HG02759 (cell line): ENCODE measurements around the gene NT5C3A.
A peak's percentile ranks its signal among the peaks of the same experiment; 100 is the strongest.
"Not testable (repeated sequence)": the region's sequence is repeated elsewhere in the genome, so short reads cannot be mapped to it uniquely, and the experiment has no call there.

Experiments used
- ATAC-seq: cut with Tn5 transposase; IDR thresholded peaks from one replicate; pipeline ENCODE4 v1.9.1; 2021; ENCODE audit warnings: mild to moderate bottlenecking, moderate library complexity; ENCODE audit not compliant: unreplicated experiment

NT5C3A gene

GRCh38 chr7:33062023-33062781 is at the start of gene NT5C3A:
TSS of gene NT5C3A (minus strand) at chr7:33062776. CDS start at chr7:33062705, 71 bp downstream.
- ATAC-seq = peak; percentile 38

GRCh38 chr7:33111614-33112013 is 49.0 kb upstream of the NT5C3A start:
- ATAC-seq = no peak

GRCh38 chr7:33109758-33110238 is 47.2 kb upstream of the NT5C3A start:
- no peak for ATAC-seq

- peak; percentile 91 for ATAC-seq
These were observed 46.6 kb upstream of the NT5C3A start, which contains the start of gene RP9 for GRCh38 chr7:33109005-33109757. TSS of gene RP9 (minus strand) at chr7:33109404. CDS start at chr7:33109372, 32 bp downstream.

- peak; percentile 7 for ATAC-seq
These were observed 46.0 kb upstream of the NT5C3A start for GRCh38 chr7:33108554-33109004.

- peak; percentile 33 for ATAC-seq
These were observed 44.8 kb upstream of the NT5C3A start for GRCh38 chr7:33107136-33108066.

- no peak for ATAC-seq
These were observed 39.3 kb upstream of the NT5C3A start for GRCh38 chr7:33101906-33102305.

GRCh38 chr7:33100770-33101169 is 38.2 kb upstream of the NT5C3A start:
- ATAC-seq = no peak

- ATAC-seq = no peak
These were observed 36.8 kb upstream of the NT5C3A start for GRCh38 chr7:33099154-33099940.

GRCh38 chr7:33094745-33095275 is 32.2 kb upstream of the NT5C3A start:
- not testable (repeated sequence) for ATAC-seq

- no peak for ATAC-seq
These were observed 30.7 kb upstream of the NT5C3A start for GRCh38 chr7:33093266-33093665.

GRCh38 chr7:33091641-33092191 is 29.1 kb upstream of the NT5C3A start:
- ATAC-seq = no peak

GRCh38 chr7:33091111-33091531 is 28.5 kb upstream of the NT5C3A start:
- ATAC-seq = no peak

GRCh38 chr7:33089142-33089541 is 26.6 kb upstream of the NT5C3A start:
- ATAC-seq = no peak

GRCh38 chr7:33087858-33088257 is 25.3 kb upstream of the NT5C3A start:
- ATAC-seq = no peak

- no peak for ATAC-seq
These were observed 24.8 kb upstream of the NT5C3A start for GRCh38 chr7:33087356-33087755.

GRCh38 chr7:33079763-33080690 is 17.5 kb upstream of the NT5C3A start:
- no peak for ATAC-seq

- ATAC-seq = no peak
These were observed 16.5 kb upstream of the NT5C3A start for GRCh38 chr7:33079096-33079495.
